GM19397 (cell line): ENCODE data around the gene EML4.
A peak's percentile ranks its signal among the peaks of the same experiment; 100 is the strongest.
"Not testable (repeated sequence)": the region's sequence is repeated elsewhere in the genome, so short reads cannot be mapped to it uniquely, and the experiment has no call there.

ENCODE experiments used
- ATAC-seq: cut with Tn5 transposase; IDR thresholded peaks from one replicate; pipeline ENCODE4 v1.9.1; 2021; ENCODE audit warnings: mild to moderate bottlenecking, moderate library complexity; ENCODE audit not compliant: unreplicated experiment

The EML4 gene

DNA sequence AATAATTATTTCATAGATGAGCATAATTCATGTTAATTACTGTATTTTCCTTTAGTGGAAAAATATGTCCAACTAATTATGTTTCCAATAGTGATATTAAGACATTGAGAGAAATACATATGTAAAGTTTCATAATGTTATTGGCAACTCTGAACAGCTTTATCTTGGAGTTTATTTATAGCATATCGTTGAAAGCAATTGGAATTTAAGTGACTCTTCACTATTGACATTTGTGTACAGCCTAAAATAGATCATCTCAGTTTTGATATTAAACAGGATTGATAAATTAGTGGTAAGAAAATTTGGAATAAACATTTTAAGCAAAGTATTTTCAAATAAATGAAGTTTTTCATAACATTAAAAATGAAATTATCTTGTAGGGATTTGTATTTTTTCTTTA is 79.7 kb downstream of the EML4 start:
- ATAC-seq = no peak

DNA sequence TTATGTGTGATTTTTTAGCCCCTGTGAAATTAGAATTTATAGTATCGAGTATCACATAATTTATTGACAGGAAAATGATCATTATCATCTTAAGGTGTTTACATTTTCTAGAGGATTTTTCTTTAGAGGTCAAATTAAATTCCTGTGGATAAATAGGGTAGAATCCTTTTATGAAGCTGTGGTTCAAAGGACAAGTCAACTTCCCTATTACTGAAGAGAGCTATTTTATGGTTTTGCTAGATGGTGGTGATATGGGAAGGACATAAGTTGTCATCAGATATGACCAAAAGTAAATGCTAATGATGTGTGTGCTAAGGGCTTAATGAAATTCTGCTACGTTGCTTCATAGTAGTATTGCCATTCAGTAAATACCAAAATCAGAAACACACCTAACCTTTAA is 80.1 kb downstream of the EML4 start:
- no peak for ATAC-seq

- ATAC-seq = no peak
These were observed 80.7 kb downstream of the EML4 start for GRCh38 chr2:42249887-42250286.

DNA sequence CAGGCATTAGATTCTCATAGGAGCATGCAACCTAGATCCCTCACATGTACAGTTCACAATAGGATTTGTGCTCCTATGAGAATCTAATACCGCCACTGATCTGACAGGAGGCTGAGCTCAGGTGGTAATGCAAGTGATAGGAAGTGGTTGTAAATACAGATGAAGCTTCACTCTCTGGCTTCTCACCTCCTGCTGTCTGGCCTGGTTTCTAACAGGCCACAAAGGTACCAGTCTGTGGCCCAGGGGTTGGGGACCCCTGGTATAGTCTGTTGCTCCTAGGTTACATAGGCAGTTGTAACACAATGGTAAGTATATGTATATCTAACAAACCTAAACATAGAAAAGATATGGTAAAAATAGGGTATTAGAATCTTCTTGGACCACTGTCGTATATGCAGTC is 81.8 kb downstream of the EML4 start:
- no peak for ATAC-seq

DNA sequence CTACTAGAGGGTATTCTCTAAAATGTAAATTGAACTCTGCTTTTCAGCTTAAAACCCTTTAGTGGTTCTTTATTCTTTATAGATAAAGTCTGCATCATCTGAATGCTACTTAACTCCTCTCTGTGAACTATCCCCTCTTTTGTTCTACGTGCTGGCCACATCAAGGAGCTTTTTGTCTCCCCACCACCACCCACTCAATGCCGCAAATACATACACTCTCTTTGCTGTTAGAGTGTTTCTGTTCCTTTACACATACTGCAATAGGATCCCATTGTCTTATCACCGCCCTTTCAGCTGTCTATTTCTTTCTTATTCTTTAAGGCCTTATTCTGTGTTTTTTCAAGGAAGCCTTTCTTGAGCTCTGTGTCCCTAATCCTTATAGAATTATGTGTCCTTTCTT is 83.3 kb downstream of the EML4 start:
- no peak for ATAC-seq

DNA sequence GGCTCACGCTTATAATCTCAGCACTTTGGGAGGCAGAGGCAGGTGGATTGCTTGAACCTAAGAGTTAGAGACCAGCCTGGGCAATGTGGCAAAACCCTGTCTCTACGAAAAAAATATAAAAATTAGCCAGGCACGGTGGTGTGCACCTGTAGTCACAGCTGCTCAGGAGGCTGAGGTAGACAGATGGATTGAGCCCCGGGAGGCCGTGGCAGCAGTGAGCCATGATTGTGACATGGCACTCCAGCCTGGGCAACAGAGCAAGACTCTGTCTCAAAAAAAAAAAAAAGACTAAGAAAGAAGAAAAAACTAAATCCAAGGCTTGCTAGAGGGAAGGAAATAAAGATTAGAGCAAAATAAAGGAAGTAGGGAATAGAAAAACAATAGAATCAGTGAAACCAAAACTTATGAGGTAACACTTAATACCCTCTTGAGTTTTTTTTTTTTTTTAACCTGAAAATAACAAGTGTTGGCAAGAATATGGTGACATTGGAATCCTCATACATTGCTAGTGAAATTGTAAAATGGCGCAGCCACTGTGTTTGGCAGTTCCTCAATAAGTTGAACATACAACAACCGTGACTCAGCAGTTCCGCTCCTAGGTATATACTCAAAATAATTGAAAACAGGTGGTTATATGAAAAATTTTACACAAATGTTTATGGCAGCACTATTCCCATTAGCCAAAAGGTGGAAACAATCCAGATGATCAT is 85.2 kb downstream of the EML4 start:
- no peak for ATAC-seq

DNA sequence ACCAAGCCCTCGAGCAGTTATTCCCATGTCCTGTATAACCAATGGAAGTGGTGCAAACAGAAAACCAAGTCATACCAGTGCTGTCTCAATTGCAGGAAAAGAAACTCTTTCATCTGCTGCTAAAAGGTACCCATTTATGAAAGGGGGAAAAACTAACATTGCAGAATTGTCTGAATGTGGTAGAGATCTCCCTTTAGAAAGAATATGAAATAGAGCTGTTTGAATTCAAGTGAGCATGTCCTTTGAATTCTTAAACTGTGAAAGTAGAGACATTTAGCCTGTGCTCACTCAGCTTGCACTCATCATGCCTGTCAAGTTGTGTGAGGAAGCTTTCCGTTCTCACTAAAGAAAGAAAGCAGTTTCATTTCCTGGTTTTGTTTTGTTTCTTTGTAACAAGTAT is 87.4 kb downstream of the EML4 start:
- peak; percentile 78 for ATAC-seq

DNA sequence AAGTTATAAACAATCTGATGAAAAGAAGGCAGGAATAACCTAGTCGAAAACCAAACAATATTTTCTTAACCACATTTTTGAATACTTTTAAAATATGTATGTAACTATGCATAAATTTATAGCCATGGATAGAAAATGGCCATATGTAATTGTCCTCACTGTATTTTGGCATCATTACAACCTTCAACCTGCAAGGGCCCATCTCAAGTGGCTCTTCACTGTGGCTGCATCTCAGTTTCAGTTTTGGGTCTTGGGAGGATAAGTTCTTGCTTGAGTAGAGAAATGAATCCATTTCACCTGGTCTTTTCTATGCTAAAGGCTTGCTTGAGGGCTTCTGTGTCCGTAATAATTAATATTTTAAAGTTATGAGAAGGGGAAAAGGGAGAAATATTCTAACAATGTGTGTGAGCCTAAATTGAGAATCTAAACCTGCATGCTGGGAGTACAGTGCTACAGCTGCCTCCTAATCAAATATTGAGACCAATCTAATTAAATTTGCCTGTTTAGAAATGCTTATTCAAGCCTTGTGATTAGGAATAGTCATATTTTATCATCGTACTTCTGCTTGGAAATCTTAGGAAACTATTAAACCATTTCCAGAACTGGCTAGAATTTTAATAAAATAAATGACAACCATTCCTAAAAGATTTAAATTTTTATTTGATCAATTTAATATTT is 92.5 kb downstream of the EML4 start:
- no peak for ATAC-seq

DNA sequence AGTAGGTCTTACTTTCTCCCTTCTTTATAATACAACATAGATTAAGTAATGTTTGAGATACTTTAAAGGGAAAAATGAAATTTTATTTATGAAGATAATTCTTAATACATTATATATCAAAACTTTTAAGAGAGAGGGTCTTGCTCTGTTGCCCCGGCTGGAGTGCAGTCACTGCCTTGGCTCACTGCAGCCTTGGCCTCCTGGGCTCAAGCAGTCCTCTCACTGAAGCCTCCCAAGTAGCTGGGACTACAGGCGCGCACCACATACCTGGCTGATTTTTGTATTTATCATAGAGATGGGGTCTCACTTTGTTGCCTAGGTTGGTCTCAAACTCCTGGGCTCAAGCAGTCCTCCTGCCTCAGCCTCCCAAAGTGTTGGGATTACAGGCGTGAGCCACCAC is 97.1 kb downstream of the EML4 start:
- no peak for ATAC-seq

- ATAC-seq = no peak
These were observed 98.4 kb downstream of the EML4 start for GRCh38 chr2:42267530-42267929.

GRCh38 chr2:42268528-42269151 is 99.5 kb downstream of the EML4 start:
- ATAC-seq = no peak

DNA sequence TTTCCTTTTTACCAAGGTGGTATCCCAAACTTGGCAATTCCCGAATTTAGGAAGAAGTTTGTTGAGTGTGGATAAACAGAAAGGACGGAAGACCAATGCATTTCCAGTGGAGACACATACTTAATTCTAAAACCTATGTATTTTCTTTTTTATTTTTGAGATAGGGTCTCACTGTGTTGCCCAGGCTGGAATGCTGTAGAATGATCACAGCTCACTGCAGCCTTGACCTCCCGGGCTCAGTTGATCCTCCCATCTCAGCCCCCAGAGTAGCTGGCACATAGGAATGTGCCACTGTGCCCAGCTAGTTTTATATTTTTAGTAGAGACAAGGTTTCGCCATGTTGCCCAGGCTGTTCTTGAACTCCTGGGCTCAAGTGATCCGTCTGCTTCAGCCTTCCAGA is 101.6 kb downstream of the EML4 start:
- no peak for ATAC-seq

- ATAC-seq = not testable (repeated sequence)
These were observed 102.1 kb downstream of the EML4 start for GRCh38 chr2:42271246-42271645.

- ATAC-seq = no peak
These were observed 105.7 kb downstream of the EML4 start for GRCh38 chr2:42274863-42275262.

DNA sequence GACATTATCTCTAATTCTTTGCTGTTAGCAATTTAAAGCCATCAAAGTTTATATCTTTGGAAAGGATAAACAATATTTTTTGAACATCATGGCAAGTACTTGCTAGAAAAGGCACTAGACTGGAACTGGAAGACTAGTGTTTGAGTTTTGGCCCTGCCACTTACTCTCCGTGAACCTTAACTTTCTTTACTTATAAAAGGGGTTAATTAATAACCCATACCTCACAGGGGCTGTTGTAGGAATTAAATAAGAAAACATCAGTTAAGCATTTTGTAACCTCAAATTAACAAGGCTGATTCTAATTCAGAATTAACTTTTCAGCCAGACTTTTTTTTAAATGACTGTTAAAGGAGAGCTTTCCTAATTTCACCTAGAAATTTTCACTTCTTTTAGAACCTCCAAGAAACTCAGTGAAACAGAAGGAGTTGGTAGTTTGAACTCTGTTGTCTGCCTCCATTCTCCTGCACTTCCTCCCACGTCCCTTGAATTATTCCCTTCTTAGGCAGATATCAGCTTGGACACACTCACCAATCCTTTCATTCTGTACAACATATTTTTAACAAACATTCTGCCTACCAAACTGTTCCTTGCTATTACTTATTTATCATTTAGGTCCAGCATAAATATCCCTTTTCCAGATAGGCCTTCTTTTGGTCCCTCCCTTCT is 112.4 kb downstream of the EML4 start:
- ATAC-seq = no peak

DNA sequence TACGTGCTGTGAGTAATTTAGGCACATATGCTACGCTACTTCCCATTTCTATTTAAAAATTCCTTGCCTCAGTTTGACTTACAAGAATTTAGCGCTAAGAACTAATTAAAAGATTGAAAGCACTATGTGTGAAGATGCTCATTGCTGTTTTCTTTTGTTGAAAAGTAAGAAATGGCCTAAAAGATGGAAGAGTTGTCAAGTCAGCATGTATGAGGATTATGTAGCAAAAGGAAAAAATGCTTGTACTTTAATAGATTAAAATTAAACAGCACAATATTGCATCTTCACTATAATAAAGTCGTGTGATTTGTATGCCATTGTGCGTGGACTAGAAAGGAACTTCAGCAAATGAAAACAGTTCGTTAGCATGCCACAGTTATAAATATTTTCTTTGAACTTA is 114.9 kb downstream of the EML4 start:
- no peak for ATAC-seq

DNA sequence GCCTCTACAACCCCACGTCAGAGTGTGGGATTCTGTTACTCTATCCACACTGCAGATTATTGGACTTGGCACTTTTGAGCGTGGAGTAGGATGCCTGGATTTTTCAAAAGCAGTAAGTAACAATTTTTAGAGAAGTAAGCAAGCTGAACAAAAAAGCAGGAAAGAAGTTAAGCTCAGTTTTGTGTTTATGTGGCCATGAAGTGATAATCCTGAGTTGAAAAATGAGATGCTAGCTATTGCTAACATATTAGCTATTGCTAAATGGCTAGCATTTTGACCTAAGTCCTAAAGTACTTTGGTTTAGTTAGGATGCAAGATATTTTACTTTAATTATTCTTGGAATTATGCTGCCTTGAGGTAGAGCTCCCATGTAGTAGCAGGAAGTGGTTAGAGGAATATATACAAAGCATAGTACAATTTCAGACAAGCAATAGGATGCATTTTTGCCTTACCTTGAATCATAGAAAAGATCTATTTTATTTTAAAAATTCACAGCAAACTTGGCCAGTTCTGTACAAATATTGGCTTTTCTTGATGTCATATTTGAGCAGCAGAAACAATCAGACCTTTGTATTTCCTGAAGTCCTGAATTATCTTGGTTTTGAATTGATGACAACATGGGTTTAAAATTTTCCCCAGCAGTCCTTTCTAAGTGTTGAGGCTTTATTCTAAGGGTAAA is 117.3 kb downstream of the EML4 start:
- no peak for ATAC-seq

DNA sequence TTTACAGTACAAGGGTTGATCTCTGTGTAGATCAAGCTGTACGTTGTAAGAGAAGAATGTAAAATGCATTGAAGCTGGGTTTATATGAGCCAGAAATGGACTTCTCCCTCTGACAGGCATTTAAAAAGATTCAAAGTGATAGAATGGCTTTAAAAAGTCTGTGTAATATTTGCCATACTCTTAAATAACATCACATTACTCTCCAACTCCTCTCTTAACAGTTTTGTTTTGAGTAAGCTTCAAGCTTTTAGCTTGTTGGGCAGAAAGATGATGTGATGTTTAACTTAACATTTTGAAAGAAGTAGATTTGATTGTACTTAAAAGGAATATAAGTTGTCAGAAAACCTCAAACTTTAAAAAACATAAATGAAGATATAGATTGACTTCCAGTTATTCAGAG is 119.7 kb downstream of the EML4 start:
- no peak for ATAC-seq

- no peak for ATAC-seq
These were observed 120.1 kb downstream of the EML4 start for GRCh38 chr2:42289222-42289621.

- ATAC-seq = no peak
These were observed 120.9 kb downstream of the EML4 start for GRCh38 chr2:42290005-42290404.

DNA sequence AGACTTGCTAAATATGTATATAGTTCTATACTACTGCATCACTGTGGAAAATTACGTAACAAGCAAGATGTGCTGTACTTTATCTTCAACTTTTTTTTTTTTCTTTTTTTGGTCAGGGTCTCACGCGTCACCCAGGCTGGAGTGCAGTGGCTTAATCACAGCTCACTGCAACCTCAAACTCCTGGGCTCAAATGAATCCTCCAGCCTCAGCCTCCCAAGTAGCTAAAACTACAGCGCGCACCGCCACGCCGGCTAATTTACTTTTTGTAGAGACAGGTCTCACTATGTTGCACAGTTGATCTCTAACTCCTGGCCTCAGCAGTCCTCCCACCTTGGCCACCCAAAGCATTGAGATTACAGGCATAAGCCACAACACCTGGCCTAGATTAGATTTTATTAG is 123.9 kb downstream of the EML4 start:
- ATAC-seq = no peak
